Measurements from ENCODE around the gene GRAP. TPM values are rescaled to one million over a fixed set of nuclear protein-coding genes. Genes with fewer than 3 reads are reported as not detected.

The GRAP gene
- total RNA-seq, 2 donors from 2014 or later = 1.6 to 3.2 TPM

GRCh38 chr17:18978050-18978449, 68.7 kb downstream of the GRAP start:
- TF ChIP-seq, protein P1, sequence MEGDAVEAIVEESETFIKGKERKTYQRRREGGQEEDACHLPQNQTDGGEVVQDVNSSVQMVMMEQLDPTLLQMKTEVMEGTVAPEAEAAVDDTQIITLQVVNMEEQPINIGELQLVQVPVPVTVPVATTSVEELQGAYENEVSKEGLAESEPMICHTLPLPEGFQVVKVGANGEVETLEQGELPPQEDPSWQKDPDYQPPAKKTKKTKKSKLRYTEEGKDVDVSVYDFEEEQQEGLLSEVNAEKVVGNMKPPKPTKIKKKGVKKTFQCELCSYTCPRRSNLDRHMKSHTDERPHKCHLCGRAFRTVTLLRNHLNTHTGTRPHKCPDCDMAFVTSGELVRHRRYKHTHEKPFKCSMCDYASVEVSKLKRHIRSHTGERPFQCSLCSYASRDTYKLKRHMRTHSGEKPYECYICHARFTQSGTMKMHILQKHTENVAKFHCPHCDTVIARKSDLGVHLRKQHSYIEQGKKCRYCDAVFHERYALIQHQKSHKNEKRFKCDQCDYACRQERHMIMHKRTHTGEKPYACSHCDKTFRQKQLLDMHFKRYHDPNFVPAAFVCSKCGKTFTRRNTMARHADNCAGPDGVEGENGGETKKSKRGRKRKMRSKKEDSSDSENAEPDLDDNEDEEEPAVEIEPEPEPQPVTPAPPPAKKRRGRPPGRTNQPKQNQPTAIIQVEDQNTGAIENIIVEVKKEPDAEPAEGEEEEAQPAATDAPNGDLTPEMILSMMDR (IDR thresholded peaks at IDR 0.05) = no peak
- no peak overlapping the region for H3K4me3 ChIP-seq
- no peak for DNase-seq (ENCODE audit: low spot score)
- no peaks in the 10 kb centered on the region for H3K27me3 ChIP-seq (replicated peaks; ENCODE audit: insufficient read depth)
- ATAC-seq (ENCODE audit: insufficient number of reproducible peaks, low FRiP score, low read depth) = no peak
- H3K9me3 ChIP-seq = no peaks in the 10 kb centered on the region
- H3K4me1 ChIP-seq (ENCODE audit: control insufficient read depth in 1 of 2, low read depth in 2 of 2) = no peaks in the 10 kb centered on the region
- peaks cover 19% of the 10 kb centered on the region for H3K36me3 ChIP-seq
- H3K27ac ChIP-seq = no peak overlapping the region

GRCh38 chr17:18977646-18978045, 69.1 kb downstream of the GRAP start:
- DNase-seq (ENCODE audit: low spot score) = no peak
- H3K4me3 ChIP-seq = no peak overlapping the region
- no peak for ATAC-seq (ENCODE audit: insufficient number of reproducible peaks, low FRiP score, low read depth)
- H3K9me3 ChIP-seq = no peaks in the 10 kb centered on the region
- H3K36me3 ChIP-seq = peaks cover 19% of the 10 kb centered on the region
- H3K27me3 ChIP-seq (replicated peaks; ENCODE audit: insufficient read depth) = no peaks in the 10 kb centered on the region
- TF ChIP-seq, protein P1 (IDR thresholded peaks at IDR 0.05) = no peak
- H3K4me1 ChIP-seq (ENCODE audit: control insufficient read depth in 1 of 2, low read depth in 2 of 2) = no peaks in the 10 kb centered on the region
- H3K27ac ChIP-seq = no peak overlapping the region

- ATAC-seq (ENCODE audit: insufficient number of reproducible peaks, low FRiP score, low read depth) (no peak), DNase-seq (ENCODE audit: low spot score) (no peak)
- TF ChIP-seq, protein P1 (IDR thresholded peaks at IDR 0.05) = no peak
- Histone ChIP-seq H3K36me3 (peaks cover 19% of the 10 kb centered on the region), H3K9me3 (no peaks in the 10 kb centered on the region), H3K27me3 (replicated peaks; ENCODE audit: insufficient read depth) (no peaks in the 10 kb centered on the region), H3K4me1 (ENCODE audit: control insufficient read depth in 1 of 2, low read depth in 2 of 2) (no peaks in the 10 kb centered on the region), H3K27ac (no peak overlapping the region), H3K4me3 (no peak overlapping the region)
Observed at GRCh38 chr17:18977021-18977420, 69.7 kb downstream of the GRAP start.

- Histone ChIP-seq H3K9me3 (no peaks in the 10 kb centered on the region), H3K27me3 (replicated peaks; ENCODE audit: insufficient read depth) (no peaks in the 10 kb centered on the region), H3K27ac (no peak overlapping the region)
Observed at GRCh38 chr17:18976201-18976600, 70.6 kb downstream of the GRAP start.

GRCh38 chr17:18975597-18975996, 71.2 kb downstream of the GRAP start:
- Histone ChIP-seq H3K36me3 (peaks cover 19% of the 10 kb centered on the region), H3K4me3 (no peak overlapping the region), H3K27me3 (replicated peaks; ENCODE audit: insufficient read depth) (no peaks in the 10 kb centered on the region), H3K4me1 (ENCODE audit: control insufficient read depth in 1 of 2, low read depth in 2 of 2) (no peaks in the 10 kb centered on the region), H3K27ac (no peak overlapping the region), H3K9me3 (no peaks in the 10 kb centered on the region)
- TF ChIP-seq, protein P1 (IDR thresholded peaks at IDR 0.05) = no peak
- DNase-seq (ENCODE audit: low spot score) = no peak
- no peak for ATAC-seq (ENCODE audit: insufficient number of reproducible peaks, low FRiP score, low read depth)

More at GRCh38 chr17:18976201-18976600, 70.6 kb downstream of the GRAP start:
- TF ChIP-seq, protein P1 (IDR thresholded peaks at IDR 0.05) = no peak
- ATAC-seq (ENCODE audit: insufficient number of reproducible peaks, low FRiP score, low read depth) = no peak
- Histone ChIP-seq H3K4me3 (no peak overlapping the region), H3K4me1 (ENCODE audit: control insufficient read depth in 1 of 2, low read depth in 2 of 2) (no peaks in the 10 kb centered on the region), H3K36me3 (peaks cover 19% of the 10 kb centered on the region)
- no peak for DNase-seq (ENCODE audit: low spot score)

Data from thoracic aorta (tissue), 2 donors.